ENCODE results near the gene HOXC4. TPM values are rescaled to one million over a fixed set of nuclear protein-coding genes. Genes with fewer than 3 reads are reported as not detected.

Gene HOXC4
- polyA plus RNA-seq, 1 donor from 2014 or later, result not detected

- no peak overlapping the region for H3K4me3 ChIP-seq (ENCODE audit: low read length)
- H3K9me3 ChIP-seq (ENCODE audit: low read length), result no peaks in the 10 kb centered on the region
- no peak overlapping the region for H3K4me2 ChIP-seq (ENCODE audit: low read length)
- no peaks in the 10 kb centered on the region for H3K79me2 ChIP-seq (replicated peaks; ENCODE audit: insufficient read depth, low read length)
- TF ChIP-seq, protein P1, sequence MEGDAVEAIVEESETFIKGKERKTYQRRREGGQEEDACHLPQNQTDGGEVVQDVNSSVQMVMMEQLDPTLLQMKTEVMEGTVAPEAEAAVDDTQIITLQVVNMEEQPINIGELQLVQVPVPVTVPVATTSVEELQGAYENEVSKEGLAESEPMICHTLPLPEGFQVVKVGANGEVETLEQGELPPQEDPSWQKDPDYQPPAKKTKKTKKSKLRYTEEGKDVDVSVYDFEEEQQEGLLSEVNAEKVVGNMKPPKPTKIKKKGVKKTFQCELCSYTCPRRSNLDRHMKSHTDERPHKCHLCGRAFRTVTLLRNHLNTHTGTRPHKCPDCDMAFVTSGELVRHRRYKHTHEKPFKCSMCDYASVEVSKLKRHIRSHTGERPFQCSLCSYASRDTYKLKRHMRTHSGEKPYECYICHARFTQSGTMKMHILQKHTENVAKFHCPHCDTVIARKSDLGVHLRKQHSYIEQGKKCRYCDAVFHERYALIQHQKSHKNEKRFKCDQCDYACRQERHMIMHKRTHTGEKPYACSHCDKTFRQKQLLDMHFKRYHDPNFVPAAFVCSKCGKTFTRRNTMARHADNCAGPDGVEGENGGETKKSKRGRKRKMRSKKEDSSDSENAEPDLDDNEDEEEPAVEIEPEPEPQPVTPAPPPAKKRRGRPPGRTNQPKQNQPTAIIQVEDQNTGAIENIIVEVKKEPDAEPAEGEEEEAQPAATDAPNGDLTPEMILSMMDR (IDR thresholded peaks at IDR 0.05; ENCODE audit: poor library complexity, severe bottlenecking), result no peak
- TF ChIP-seq MXI1 (conservative IDR thresholded peaks at IDR 0.05; ENCODE audit: poor library complexity, severe bottlenecking), result no peak
- TF ChIP-seq POLR2AphosphoS5 (IDR thresholded peaks at IDR 0.05), result no peak
- TF ChIP-seq RAD21 (conservative IDR thresholded peaks at IDR 0.05), result no peak
- TF ChIP-seq SMC3 (conservative IDR thresholded peaks at IDR 0.05; ENCODE audit: poor library complexity), result no peak
- no peak for TF ChIP-seq EP300 (conservative IDR thresholded peaks at IDR 0.05; ENCODE audit: poor library complexity, severe bottlenecking)
- no peak for TF ChIP-seq REST (IDR thresholded peaks at IDR 0.05; ENCODE audit: borderline replicate concordance)
- TF ChIP-seq TAF1 (IDR thresholded peaks at IDR 0.05; ENCODE audit: low read depth), result no peak
- no peak for TF ChIP-seq EZH2 (IDR thresholded peaks at IDR 0.05; ENCODE audit: borderline replicate concordance, insufficient read depth, low read length, poor library complexity, severe bottlenecking)
- H3K27me3 ChIP-seq (ENCODE audit: insufficient read depth, low read depth, low read length), result peaks cover 99% of the 10 kb centered on the region
- no peaks in the 10 kb centered on the region for H4K20me1 ChIP-seq (ENCODE audit: insufficient read depth)
- no peak overlapping the region for H3K9ac ChIP-seq (ENCODE audit: low read length)
- no peaks in the 10 kb centered on the region for H3F3A ChIP-seq (ENCODE audit: insufficient read depth, low read length, poor library complexity, severe bottlenecking)
- no peaks in the 10 kb centered on the region for H3K9me2 ChIP-seq (ENCODE audit: insufficient read depth, low read length)
- H3K36me3 ChIP-seq (ENCODE audit: insufficient read depth, low read length), result no peaks in the 10 kb centered on the region
- H2AFZ ChIP-seq (ENCODE audit: low read depth, low read length), result no peak overlapping the region
- H3K27ac ChIP-seq (ENCODE audit: low read length), result no peak overlapping the region
Observed at GRCh38 chr12:54024581-54025305, 28.9 kb upstream of the HOXC4 start.

- no peak overlapping the region for H3K27ac ChIP-seq (ENCODE audit: low read length)
Observed at GRCh38 chr12:54025499-54026405, 27.9 kb upstream of the HOXC4 start.

More at GRCh38 chr12:54025499-54026405, 27.9 kb upstream of the HOXC4 start:
- H3K4me2 ChIP-seq (ENCODE audit: low read length), result no peak overlapping the region
- H3K36me3 ChIP-seq (ENCODE audit: insufficient read depth, low read length), result no peaks in the 10 kb centered on the region
- H3K9me3 ChIP-seq (ENCODE audit: low read length), result no peaks in the 10 kb centered on the region
- no peaks in the 10 kb centered on the region for H4K20me1 ChIP-seq (ENCODE audit: insufficient read depth)
- no peak for TF ChIP-seq POLR2AphosphoS5 (IDR thresholded peaks at IDR 0.05)
- TF ChIP-seq, protein P1 (IDR thresholded peaks at IDR 0.05; ENCODE audit: poor library complexity, severe bottlenecking), result no peak
- TF ChIP-seq TAF1 (IDR thresholded peaks at IDR 0.05; ENCODE audit: low read depth), result no peak
- TF ChIP-seq MXI1 (conservative IDR thresholded peaks at IDR 0.05; ENCODE audit: poor library complexity, severe bottlenecking), result no peak
- no peak for TF ChIP-seq EP300 (conservative IDR thresholded peaks at IDR 0.05; ENCODE audit: poor library complexity, severe bottlenecking)
- no peak overlapping the region for H3K4me3 ChIP-seq (ENCODE audit: low read length)
- H3K9me2 ChIP-seq (ENCODE audit: insufficient read depth, low read length), result no peaks in the 10 kb centered on the region
- no peaks in the 10 kb centered on the region for H3K79me2 ChIP-seq (replicated peaks; ENCODE audit: insufficient read depth, low read length)
- H3F3A ChIP-seq (ENCODE audit: insufficient read depth, low read length, poor library complexity, severe bottlenecking), result no peaks in the 10 kb centered on the region
- peaks cover 99% of the 10 kb centered on the region for H3K27me3 ChIP-seq (ENCODE audit: insufficient read depth, low read depth, low read length)
- H2AFZ ChIP-seq (ENCODE audit: low read depth, low read length), result no peak overlapping the region
- H3K9ac ChIP-seq (ENCODE audit: low read length), result no peak overlapping the region
